Pancreas (tissue), 10 donors: Measurements from ENCODE around the gene PDE4DIP. TPM values are rescaled to one million over a fixed set of nuclear protein-coding genes. Genes with fewer than 3 reads are reported as not detected.
"Not testable (repeated sequence)": the region's sequence is repeated elsewhere in the genome, so short reads cannot be mapped to it uniquely, and the experiment has no call there.

Experiments
- ATAC-seq, 4 donors: fragments of 200-7000 bp; cut with Tn5 transposase; one replicate each; pipeline versions ENCODE4 v1.8.0 to v1.9.1; 2020; ENCODE audit warnings: mild to moderate bottlenecking in 4 of 4, moderate library complexity in 4 of 4
- DNase-seq, 6 donors: peaks; one replicate each; pipeline ENCODE4 v3.0.0-alpha.2; 2020
- FAIRE-seq: peaks from 2 replicates; lab custom pipeline; 2012; peaks lifted over from hg19 to GRCh38; lab: Jason Lieb, UNC
- H3K27ac ChIP-seq, 4 donors: fragments of 200-600 bp; sonication (generic); 1 replicate in 3 of 4; 2 replicates in 1 of 4; pipeline versions ENCODE4 v1.5.0 to v1.8.0; 2020
- H3K27me3 ChIP-seq, 4 donors: fragments of 200-600 bp; one replicate each; pipeline ENCODE4 v1.8.0; 2021
- H3K36me3 ChIP-seq, 3 donors: fragments of 200-600 bp; sonication (generic) in 1 of 3; one replicate each; pipeline versions ENCODE4 v1.5.0 to v1.8.0; 2020 to 2021
- H3K4me1 ChIP-seq, 3 donors: fragments of 200-600 bp; one replicate each; pipeline ENCODE4 v1.8.0; 2021
- H3K4me3 ChIP-seq, 4 donors: fragments of 200-600 bp; sonication (generic) in 2 of 4; one replicate each; pipeline versions ENCODE4 v1.5.0 to v1.8.0; 2020 to 2021
- H3K9me3 ChIP-seq, 4 donors: fragments of 200-600 bp; one replicate each; pipeline ENCODE4 v1.8.0; 2021
- whole genome bisulfite sequencing, 2 donors: extraction: QIAGEN DNeasy Blood & Tissue Kit; methylation state at CpG; one replicate each; pipeline ENCODE4 v1.1.7; 2013; 5-methylcytosine and 5-hydroxymethylcytosine counted together
- intact Hi-C, 3 donors: fragments of 100-400 bp; cut with DNase I; formaldehyde crosslinking; loops; one replicate each; pipeline versions ENCODE4 v1.11.1 to v1.14.2; 2022
- polyA plus RNA-seq, 2 donors: library from polyadenylated mRNA; stranded (reverse); fragments of 200-250 nt; gene quantifications; one replicate each; pipeline ENCODE4 v1.2.3, GENCODE V29; 2013
- total RNA-seq, 6 donors: library from RNA; stranded (reverse); fragmentation: NEBNext Ultra II Directional in 4 of 6; extraction: Animal tissue kit (Norgen Biotek cat#: 25700) in 4 of 6; gene quantifications; one replicate each; pipeline versions ENCODE4 v1.2.1 to v1.2.4, GENCODE V29; 2021 to 2023
- donor health status: healthy with polysubstance abuse.
- donor health status: DM: no; HTN: no; CAD: no; lungs with moderate emphysema.
- donor health status: DM: no; HTN: no; CAD: no.
- donor health status: control.
- donor health status: control.
- donor health status: Bipolar disorder and iron deficiency.
- donor health status: DM: yes; HTN: yes; CAD: no.
- donor health status: DM: no; HTN: no; CAD: no.
- donor health status: DM: no; HTN: no; CAD: no.
- donor health status: DM: yes; HTN: yes; CAD: no.

The PDE4DIP gene
- total and polyA plus RNA-seq, 8 donors: 12.2 to 58.6 (median 28.1) TPM

- H3K27me3 ChIP-seq, H3K4me3 ChIP-seq, DNase-seq, H3K36me3 ChIP-seq, intact Hi-C loops, H3K4me1 ChIP-seq, H3K9me3 ChIP-seq, H3K27ac ChIP-seq, ATAC-seq, FAIRE-seq: not testable (repeated sequence)
- no CpG with 5 or more reads among the region's 2 CpGs for WGBS, 2 donors
Observed at GRCh38 chr1:148850347-148850746, 6.1 kb downstream of the PDE4DIP start.

DNA sequence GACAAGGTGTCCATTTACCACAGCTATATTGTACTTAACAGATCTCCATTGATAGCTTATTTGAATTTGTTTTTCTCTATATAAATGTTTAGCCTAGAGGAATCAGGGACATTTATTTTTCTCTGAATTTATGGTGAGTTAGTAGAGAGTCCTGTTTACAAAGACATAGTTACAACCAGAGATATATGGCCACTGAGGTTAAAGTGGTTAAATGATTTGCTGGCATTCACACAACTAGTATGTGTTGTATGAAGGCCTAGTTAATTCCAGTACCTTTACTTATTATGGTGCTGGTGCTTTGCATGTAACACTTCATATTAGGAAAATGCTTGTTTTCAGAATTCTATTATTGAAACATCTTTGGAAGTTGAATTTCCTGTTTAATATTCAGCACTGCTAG is 6.6 kb downstream of the PDE4DIP start:
- ATAC-seq, H3K27me3 ChIP-seq, DNase-seq, FAIRE-seq, H3K4me1 ChIP-seq, H3K36me3 ChIP-seq, intact Hi-C loops, H3K27ac ChIP-seq, H3K9me3 ChIP-seq, H3K4me3 ChIP-seq: not testable (repeated sequence)

DNA sequence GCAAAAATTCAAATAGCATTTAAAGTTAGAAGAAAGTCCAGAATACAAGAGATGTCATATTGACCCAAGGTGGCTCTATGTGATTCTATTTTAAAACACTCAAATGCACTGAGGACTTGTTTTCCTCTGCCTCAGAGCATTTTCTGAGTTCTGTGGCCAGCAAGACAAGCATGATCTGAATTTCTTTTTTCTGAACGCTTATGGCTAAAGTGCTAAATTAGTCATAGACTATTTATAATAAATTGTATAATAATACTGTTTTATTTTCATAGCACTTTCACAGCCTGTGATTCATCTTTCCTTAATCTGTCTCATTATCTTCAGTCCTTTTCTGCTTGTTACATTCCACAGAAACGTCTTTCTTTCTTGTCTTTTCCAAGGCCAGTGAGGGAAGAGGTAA is 7.5 kb downstream of the PDE4DIP start:
- intact Hi-C loops, H3K27me3 ChIP-seq, H3K36me3 ChIP-seq, DNase-seq, H3K4me1 ChIP-seq, H3K27ac ChIP-seq, H3K4me3 ChIP-seq, FAIRE-seq, H3K9me3 ChIP-seq, ATAC-seq: not testable (repeated sequence)
- no CpG with 5 or more reads among the region's 2 CpGs for WGBS, 2 donors

GRCh38 chr1:148853363-148853762 is 9.1 kb downstream of the PDE4DIP start:
- no CpG with 5 or more reads among the region's 5 CpGs for WGBS, 2 donors

DNA sequence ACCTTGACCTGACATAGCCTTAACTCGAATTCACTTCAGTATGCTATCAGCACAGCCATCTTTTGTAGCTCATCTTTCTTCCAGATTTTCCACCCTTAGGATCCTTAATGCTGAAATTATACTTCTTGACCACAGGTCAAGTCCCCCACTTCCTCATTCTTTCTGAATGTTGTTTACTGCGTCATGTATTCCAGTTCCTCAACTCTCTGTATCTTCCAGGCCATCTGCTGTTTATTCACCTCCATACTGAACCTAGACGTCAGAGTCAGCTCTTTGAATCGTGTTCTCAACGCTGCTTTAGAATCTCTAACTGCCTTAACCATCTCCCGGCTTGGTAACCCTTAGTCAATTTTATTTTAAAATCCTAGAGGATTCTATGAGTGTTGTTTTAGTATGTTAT is 9.8 kb downstream of the PDE4DIP start:
- H3K27me3 ChIP-seq, FAIRE-seq, DNase-seq, H3K36me3 ChIP-seq, H3K9me3 ChIP-seq, H3K4me1 ChIP-seq, intact Hi-C loops, H3K27ac ChIP-seq, H3K4me3 ChIP-seq: not testable (repeated sequence)
- no CpG with 5 or more reads among the region's 6 CpGs for WGBS, 2 donors
- ATAC-seq: peak in 2 of 4 donors; percentile 58 to 70

More at GRCh38 chr1:148853363-148853762, 9.1 kb downstream of the PDE4DIP start:
- H3K4me3 ChIP-seq, DNase-seq, intact Hi-C loops, H3K27me3 ChIP-seq, H3K36me3 ChIP-seq, ATAC-seq, H3K9me3 ChIP-seq, H3K27ac ChIP-seq, FAIRE-seq, H3K4me1 ChIP-seq: not testable (repeated sequence)

- H3K36me3 ChIP-seq, H3K4me1 ChIP-seq, H3K27ac ChIP-seq, H3K27me3 ChIP-seq, intact Hi-C loops, H3K9me3 ChIP-seq, DNase-seq, H3K4me3 ChIP-seq, FAIRE-seq: not testable (repeated sequence)
- no CpG with 5 or more reads among the region's 5 CpGs for WGBS, 2 donors
- ATAC-seq: peak in 1 of 4 donors; percentile 29
Observed at GRCh38 chr1:148855367-148855766, 11.1 kb downstream of the PDE4DIP start.

DNA sequence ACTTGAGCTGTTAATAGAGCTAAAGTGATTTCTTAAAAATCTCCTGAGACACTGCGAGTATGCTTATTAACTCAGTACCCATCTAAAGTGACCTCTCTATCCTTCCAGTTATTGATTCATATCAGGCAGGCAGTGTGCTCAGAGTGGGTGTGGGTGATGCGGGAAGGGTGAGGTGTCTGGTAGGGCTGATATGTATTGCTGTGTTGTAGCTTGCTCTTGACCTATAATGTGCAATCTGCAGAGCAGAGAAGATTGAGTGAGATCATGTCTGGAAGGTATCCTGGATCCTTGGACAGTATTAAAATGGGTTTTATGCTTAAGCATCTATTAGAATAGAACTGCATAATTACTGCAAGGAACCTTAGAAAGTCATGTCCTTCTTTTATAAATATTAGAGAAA is 15.8 kb downstream of the PDE4DIP start:
- H3K4me3 ChIP-seq, H3K27me3 ChIP-seq, DNase-seq, H3K4me1 ChIP-seq, H3K27ac ChIP-seq, FAIRE-seq, H3K36me3 ChIP-seq, intact Hi-C loops, ATAC-seq, H3K9me3 ChIP-seq: not testable (repeated sequence)
- WGBS, 2 donors: no CpG with 5 or more reads among the region's 2 CpGs

DNA sequence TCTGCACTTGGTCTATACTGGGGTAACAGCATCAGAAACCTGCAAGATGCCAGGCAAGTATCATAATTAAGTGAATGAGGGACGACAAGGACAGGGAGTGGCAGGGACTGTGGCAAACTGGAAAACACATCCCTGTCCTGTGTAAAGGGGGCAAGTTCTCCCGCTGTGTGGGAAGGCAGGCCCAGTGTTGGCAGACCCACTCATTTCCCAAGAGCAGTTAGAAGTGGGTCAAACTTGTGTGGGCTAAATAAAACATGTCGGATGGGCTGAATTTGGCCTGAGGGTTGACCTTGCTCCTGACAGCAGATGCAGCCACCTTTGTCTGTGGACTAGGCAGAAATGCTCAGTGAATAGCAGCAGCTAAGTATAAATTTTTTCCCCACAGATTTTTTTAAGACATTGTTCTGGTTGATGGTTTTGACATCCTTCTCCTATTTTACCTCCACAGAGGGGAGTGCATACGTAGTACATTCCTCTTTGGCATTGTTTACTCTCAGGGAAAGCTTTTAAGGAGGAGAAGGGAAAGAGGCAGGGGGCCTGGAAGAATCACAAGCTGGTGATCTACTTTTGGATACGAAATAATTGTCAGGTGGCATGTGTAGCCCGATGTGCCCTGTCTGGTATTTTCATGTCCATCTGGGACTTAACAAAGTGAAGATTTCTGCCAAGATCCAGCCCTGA is 16.5 kb downstream of the PDE4DIP start:
- H3K9me3 ChIP-seq, H3K27ac ChIP-seq, H3K27me3 ChIP-seq, H3K4me1 ChIP-seq, FAIRE-seq, intact Hi-C loops, H3K4me3 ChIP-seq, H3K36me3 ChIP-seq, ATAC-seq, DNase-seq: not testable (repeated sequence)
- WGBS, 2 donors: no CpG with 5 or more reads among the region's 6 CpGs

GRCh38 chr1:148862590-148862989 is 18.4 kb downstream of the PDE4DIP start:
- H3K4me3 ChIP-seq, H3K36me3 ChIP-seq, H3K9me3 ChIP-seq, H3K4me1 ChIP-seq, DNase-seq, FAIRE-seq, intact Hi-C loops, H3K27ac ChIP-seq, H3K27me3 ChIP-seq: not testable (repeated sequence)
- WGBS, 2 donors: no CpG with 5 or more reads among the region's 3 CpGs
- peak in 1 of 4 donors; percentile 34 for ATAC-seq

DNA sequence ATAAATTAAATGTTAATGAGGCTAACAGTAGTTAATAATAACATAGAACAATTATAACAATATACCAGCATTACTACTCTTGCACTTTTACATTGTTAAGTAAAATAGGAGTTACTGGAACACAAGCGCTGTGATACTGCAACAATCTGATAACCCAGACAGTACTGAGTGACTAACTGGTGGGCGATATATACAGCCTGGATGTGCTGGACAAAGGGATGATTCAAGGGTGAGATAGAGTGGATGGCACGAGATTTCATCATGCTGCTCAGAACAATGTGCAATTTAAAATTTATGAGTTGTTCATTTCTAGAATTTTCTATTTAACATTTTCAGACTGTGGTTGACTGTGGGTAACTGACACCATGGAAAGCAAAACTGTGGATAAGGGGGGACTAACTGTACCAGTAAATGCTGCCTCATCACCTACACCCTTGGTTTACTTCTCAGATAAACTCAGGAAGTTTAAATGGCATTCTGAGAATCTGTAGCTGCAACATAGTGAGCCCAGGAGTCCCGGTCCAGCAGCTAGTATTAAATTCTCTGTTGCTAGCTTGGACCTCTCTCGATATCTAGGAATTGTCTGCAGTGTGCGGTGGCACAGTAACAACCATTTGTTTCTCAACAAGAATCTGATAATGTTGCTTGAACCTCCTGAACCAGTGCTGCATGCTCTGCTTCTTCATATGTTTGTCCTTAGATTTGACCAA is 24.9 kb downstream of the PDE4DIP start:
- H3K27ac ChIP-seq, FAIRE-seq, H3K36me3 ChIP-seq, H3K4me1 ChIP-seq, H3K27me3 ChIP-seq, H3K4me3 ChIP-seq, H3K9me3 ChIP-seq, DNase-seq, intact Hi-C loops, ATAC-seq: not testable (repeated sequence)
- WGBS, 2 donors: no CpG with 5 or more reads among the region's 6 CpGs

GRCh38 chr1:148869634-148869961 is 25.4 kb downstream of the PDE4DIP start:
- H3K4me3 ChIP-seq, DNase-seq, FAIRE-seq, H3K36me3 ChIP-seq, H3K9me3 ChIP-seq, H3K27me3 ChIP-seq, intact Hi-C loops, H3K4me1 ChIP-seq, H3K27ac ChIP-seq: not testable (repeated sequence)
- no CpG with 5 or more reads among the region's 1 CpG for WGBS, 2 donors
- peak in 1 of 4 donors; percentile 40 for ATAC-seq
